Hepatocyte (in vitro differentiated cells): ENCODE results near the gene GNGT1. TPM values are rescaled to one million over a fixed set of nuclear protein-coding genes. Genes with fewer than 3 reads are reported as not detected.

ENCODE experiments used
- DNase-seq: peaks from one replicate; pipeline ENCODE4 v3.0.0-alpha.2; 2016; ENCODE audit warnings: low spot score
- H2AFZ ChIP-seq: fragments of 200-600 bp; sonication (generic); 2 replicates; pipeline ENCODE4 v1.6.0; 2016; ENCODE audit warnings: antibody characterized with exemption, mild to moderate bottlenecking
- H3K27ac ChIP-seq: fragments of 200-600 bp; sonication (generic); 2 replicates; pipeline ENCODE4 v1.5.1; 2016; ENCODE audit warnings: mild to moderate bottlenecking
- H3K27me3 ChIP-seq: fragments of 200-600 bp; sonication (generic); 2 replicates; pipeline ENCODE4 v1.6.1; 2016
- H3K36me3 ChIP-seq: fragments of 200-600 bp; sonication (generic); replicated peaks from 2 replicates; pipeline ENCODE4 v1.5.1; 2016; ENCODE audit warnings: low read depth; ENCODE audit not compliant: insufficient read depth
- H3K4me1 ChIP-seq: fragments of 200-600 bp; sonication (generic); 2 replicates; pipeline ENCODE4 v1.5.1; 2016; ENCODE audit warnings: mild to moderate bottlenecking, moderate library complexity; ENCODE audit not compliant: insufficient read depth
- H3K4me2 ChIP-seq: fragments of 200-600 bp; sonication (generic); 2 replicates; pipeline ENCODE4 v1.6.0; 2016
- H3K4me3 ChIP-seq: fragments of 200-600 bp; sonication (generic); 2 replicates; pipeline ENCODE4 v1.5.1; 2016; ENCODE audit warnings: mild to moderate bottlenecking
- H3K79me2 ChIP-seq: fragments of 200-600 bp; sonication (generic); 2 replicates; pipeline ENCODE4 v1.6.0; 2017; ENCODE audit warnings: mild to moderate bottlenecking
- H3K9me2 ChIP-seq: fragments of 200-600 bp; sonication (generic); replicated peaks from 2 replicates; pipeline ENCODE4 v1.6.0; 2017; ENCODE audit warnings: mild to moderate bottlenecking; ENCODE audit not compliant: insufficient read depth
- H3K9me3 ChIP-seq: fragments of 200-600 bp; sonication (generic); 2 replicates; pipeline ENCODE4 v1.5.1; 2016; ENCODE audit warnings: low read depth, mild to moderate bottlenecking
- H4K20me1 ChIP-seq: fragments of 200-600 bp; sonication (generic); 2 replicates; pipeline ENCODE4 v1.6.0; 2016; ENCODE audit warnings: mild to moderate bottlenecking; ENCODE audit not compliant: insufficient read depth, poor library complexity, severe bottlenecking
- CTCF ChIP-seq: fragments of 200-600 bp; sonication (generic); IDR thresholded peaks from 2 replicates; pipeline ENCODE4 v1.5.1; 2016; ENCODE audit warnings: antibody characterized with exemption, mild to moderate bottlenecking; ENCODE audit not compliant: poor library complexity
- EZH2 ChIP-seq: fragments of 200-600 bp; sonication (generic); IDR thresholded peaks from 2 replicates; pipeline ENCODE4 v1.6.1; 2016; ENCODE audit warnings: antibody characterized with exemption, mild to moderate bottlenecking, borderline replicate concordance
- EZH2phosphoT487 ChIP-seq: fragments of 200-600 bp; sonication (generic); IDR thresholded peaks from one replicate; pipeline ENCODE4 v1.6.1; 2018; ENCODE audit warnings: antibody characterized with exemption, mild to moderate bottlenecking, low read depth, moderate library complexity; ENCODE audit not compliant: unreplicated experiment, severe bottlenecking
- WGBS: methylation state at CpG from one replicate; pipeline ENCODE4 v1.1.6; 2016; ENCODE audit warnings: low lambda C conversion rate; ENCODE audit errors: missing lambda C conversion rate; 5-methylcytosine and 5-hydroxymethylcytosine counted together
- polyA plus RNA-seq: library from polyadenylated mRNA; unstranded; fragments of >200 nt; fragmentation: Nextera tagmentation; extraction: Ambion mirVana; gene quantifications from 2 replicates; pipeline ENCODE4 v1.2.1, GENCODE V29; 2016
- total RNA-seq: library from RNA; depleted of rRNA; stranded (reverse); fragments of >200 nt; gene quantifications from 2 replicates; pipeline ENCODE4 v1.2.3, GENCODE V29; 2014

The GNGT1 gene
- total and polyA plus RNA-seq, 2 experiments from 2014 or later: 0.24 TPM; not detected in 1

- Histone ChIP-seq H2AFZ (no peak overlapping the region), H3K27ac (no peak overlapping the region), H3K9me2 (no peaks in the 10 kb centered on the region), H3K4me1 (no peaks in the 10 kb centered on the region), H3K9me3 (no peaks in the 10 kb centered on the region), H3K79me2 (no peaks in the 10 kb centered on the region), H4K20me1 (no peaks in the 10 kb centered on the region), H3K4me3 (no peak overlapping the region), H3K36me3 (no peaks in the 10 kb centered on the region), H3K4me2 (no peak overlapping the region), H3K27me3 (no peaks in the 10 kb centered on the region)
- TF ChIP-seq EZH2phosphoT487 (no peak), EZH2 (no peak), CTCF (no peak)
- no peak for DNase-seq
- WGBS: 88% methylated on average over 4 of the region's 4 CpGs
Observed at GRCh38 chr7:93861325-93861949, 44.9 kb upstream of the GNGT1 start.

GRCh38 chr7:93862651-93863050 lies 43.7 kb upstream of the GNGT1 start:
- H3K27ac ChIP-seq: no peak overlapping the region
- 83% methylated on average over 2 of the region's 2 CpGs for WGBS
- no peaks in the 10 kb centered on the region for H3K9me2 ChIP-seq
- no peaks in the 10 kb centered on the region for H3K4me1 ChIP-seq
- H3K79me2 ChIP-seq: no peaks in the 10 kb centered on the region
- H3K4me3 ChIP-seq: no peak overlapping the region
- no peaks in the 10 kb centered on the region for H3K36me3 ChIP-seq
- H4K20me1 ChIP-seq: no peaks in the 10 kb centered on the region
- no peak for DNase-seq
- H3K9me3 ChIP-seq: no peaks in the 10 kb centered on the region
- no peaks in the 10 kb centered on the region for H3K27me3 ChIP-seq
- H3K4me2 ChIP-seq: no peak overlapping the region
- TF ChIP-seq EZH2phosphoT487 (no peak), EZH2 (no peak), CTCF (no peak)
- H2AFZ ChIP-seq: no peak overlapping the region

- H3K4me2 ChIP-seq: no peak overlapping the region
- H3K27ac ChIP-seq: no peak overlapping the region
- no peaks in the 10 kb centered on the region for H3K79me2 ChIP-seq
- H3K4me3 ChIP-seq: no peak overlapping the region
- H3K4me1 ChIP-seq: no peaks in the 10 kb centered on the region
- no peaks in the 10 kb centered on the region for H3K9me2 ChIP-seq
- H3K27me3 ChIP-seq: no peaks in the 10 kb centered on the region
- no peak for DNase-seq
- TF ChIP-seq CTCF: no peak
- no peaks in the 10 kb centered on the region for H3K36me3 ChIP-seq
- no peaks in the 10 kb centered on the region for H3K9me3 ChIP-seq
- WGBS: 83% methylated on average over 3 of the region's 3 CpGs
- H4K20me1 ChIP-seq: no peaks in the 10 kb centered on the region
- H2AFZ ChIP-seq: no peak overlapping the region
Observed at GRCh38 chr7:93866886-93867285, 39.5 kb upstream of the GNGT1 start.
